Thyroid gland (tissue), 4 donors: ENCODE measurements around the gene MAGEA1. TPM values are rescaled to one million over a fixed set of nuclear protein-coding genes. Genes with fewer than 3 reads are reported as not detected.
"Not testable (repeated sequence)": the region's sequence is repeated elsewhere in the genome, so short reads cannot be mapped to it uniquely, and the experiment has no call there.

Experiments
- DNase-seq, 2 donors: peaks; one replicate each; pipeline ENCODE4 v3.0.0-alpha.2; 2019
- H3K27ac ChIP-seq, 3 donors: fragments of 200-600 bp; sonication (generic); 1 replicate in 2 of 3; 2 replicates in 1 of 3; pipeline ENCODE4 v1.5.1; 2016 to 2019; ENCODE audit warnings: mild to moderate bottlenecking in 1 of 3, moderate library complexity in 1 of 3
- H3K27me3 ChIP-seq: fragments of 200-600 bp; sonication (generic); one replicate; pipeline ENCODE4 v1.5.1; 2019
- H3K36me3 ChIP-seq, 2 donors: fragments of 200-600 bp; sonication (generic); one replicate each; pipeline ENCODE4 v1.5.1; 2016 to 2019
- H3K4me1 ChIP-seq, 2 donors: fragments of 200-600 bp; sonication (generic); one replicate each; pipeline ENCODE4 v1.5.1; 2017 to 2019
- H3K4me3 ChIP-seq, 3 donors: fragments of 200-600 bp; sonication (generic); replicated peaks in 1 of 3; 1 replicate in 2 of 3; 2 replicates in 1 of 3; pipeline ENCODE4 v1.5.1; 2016; ENCODE audit warnings: mild to moderate bottlenecking in 1 of 3
- H3K9me3 ChIP-seq: fragments of 200-600 bp; sonication (generic); one replicate; pipeline ENCODE4 v1.5.1; 2017
- CTCF ChIP-seq, 6 experiments: fragments of 200-600 bp in 3 of 6; fragments of 450-650 bp in 3 of 6; sonication (generic) in 3 of 6; IDR thresholded peaks; one replicate each; pipeline ENCODE4 v1.5.1; 2016 to 2019; ENCODE audit warnings: antibody characterized with exemption in 6 of 6, mild to moderate bottlenecking in 2 of 6, inconsistent platforms in 1 of 6, moderate library complexity in 1 of 6
- POLR2A ChIP-seq, 2 donors: fragments of 450-650 bp; IDR thresholded peaks; one replicate each; pipeline ENCODE4 v1.6.1; 2017; ENCODE audit warnings: antibody characterized with exemption in 2 of 2, mild to moderate bottlenecking in 2 of 2, moderate library complexity in 1 of 2
- WGBS, 2 donors: methylation state at CpG; one replicate each; pipeline ENCODE4 v1.1.5; 2017; 5-methylcytosine and 5-hydroxymethylcytosine counted together
- intact Hi-C: fragments of 100-400 bp; cut with DNase I; formaldehyde crosslinking; loops from one replicate; pipeline ENCODE4 v1.15.1; 2023
- total RNA-seq, 4 donors: library from RNA; depleted of rRNA; stranded (reverse); fragments of >200 nt; gene quantifications; one replicate each; pipeline ENCODE4 v1.2.3, GENCODE V29; 2016

The MAGEA1 gene
- total RNA-seq, 4 donors from 2014 or later: not detected

GRCh38 chrX:153161952-153162351, 17.1 kb upstream of the MAGEA1 start:
- intact Hi-C loops: no loop called here
- H3K4me3 ChIP-seq: no peak overlapping the region
- no peaks in the 10 kb centered on the region for H3K4me1 ChIP-seq
- DNase-seq: no peak
- H3K27me3 ChIP-seq: no peaks in the 10 kb centered on the region
- WGBS, 2 donors: 66 to 79% methylated on average over 5 of the region's 5 CpGs
- no peaks in the 10 kb centered on the region for H3K9me3 ChIP-seq
- no peaks in the 10 kb centered on the region for H3K36me3 ChIP-seq
- TF ChIP-seq CTCF (IDR thresholded peaks at IDR 0.05) (no peak), POLR2A (IDR thresholded peaks at IDR 0.05) (no peak)
- H3K27ac ChIP-seq: no peak overlapping the region

GRCh38 chrX:153164733-153165132, 14.4 kb upstream of the MAGEA1 start:
- TF ChIP-seq POLR2A (IDR thresholded peaks at IDR 0.05) (no peak), CTCF (IDR thresholded peaks at IDR 0.05) (no peak)
- Histone ChIP-seq H3K27ac (no peak overlapping the region), H3K27me3 (no peaks in the 10 kb centered on the region), H3K4me3 (no peak overlapping the region), H3K4me1 (no peaks in the 10 kb centered on the region), H3K36me3 (no peaks in the 10 kb centered on the region), H3K9me3 (no peaks in the 10 kb centered on the region)
- no peak for DNase-seq
- intact Hi-C loops: no loop called here
- 80 to 89% methylated on average over 3 of the region's 3 CpGs for WGBS, 2 donors

GRCh38 chrX:153168423-153168822, 10.7 kb upstream of the MAGEA1 start:
- not testable (repeated sequence) for H3K27ac ChIP-seq, H3K4me1 ChIP-seq
- WGBS, 2 donors: 94 to 97% methylated on average over 3 to 4 of the region's 4 CpGs

GRCh38 chrX:153181822-153182221, 2.7 kb downstream of the MAGEA1 start:
- Histone ChIP-seq H3K9me3 (no peaks in the 10 kb centered on the region), H3K27ac (no peak overlapping the region), H3K4me3 (no peak overlapping the region), H3K36me3 (no peaks in the 10 kb centered on the region), H3K27me3 (no peaks in the 10 kb centered on the region), H3K4me1 (no peaks in the 10 kb centered on the region)
- whole genome bisulfite sequencing, 2 donors: 76% methylated on average over 4 of the region's 4 CpGs; no CpG with 5 or more reads in 1 of the 2 donors
- no peak for TF ChIP-seq CTCF (IDR thresholded peaks at IDR 0.05)
- no peak for TF ChIP-seq POLR2A (IDR thresholded peaks at IDR 0.05)
- intact Hi-C loops: no loop called here
- DNase-seq: no peak

More at GRCh38 chrX:153168423-153168822, 10.7 kb upstream of the MAGEA1 start:
- H3K27me3 ChIP-seq, DNase-seq, intact Hi-C loops, H3K9me3 ChIP-seq, H3K36me3 ChIP-seq, H3K4me3 ChIP-seq: not testable (repeated sequence)

- Histone ChIP-seq H3K4me3 (no peak overlapping the region), H3K4me1 (no peaks in the 10 kb centered on the region), H3K36me3 (no peaks in the 10 kb centered on the region), H3K27ac (no peak overlapping the region), H3K27me3 (no peaks in the 10 kb centered on the region), H3K9me3 (no peaks in the 10 kb centered on the region)
- TF ChIP-seq POLR2A (IDR thresholded peaks at IDR 0.05): no peak
- no peak for TF ChIP-seq CTCF (IDR thresholded peaks at IDR 0.05)
- DNase-seq: no peak
- 87 to 100% methylated on average over 1 to 8 of the region's 8 CpGs for WGBS, 2 donors
- intact Hi-C loops: no loop called here
Observed at GRCh38 chrX:153184787-153185186, 5.7 kb downstream of the MAGEA1 start.

GRCh38 chrX:153190381-153190780, 11.3 kb downstream of the MAGEA1 start:
- intact Hi-C loops: no loop called here
- no peaks in the 10 kb centered on the region for H3K4me1 ChIP-seq
- 13 to 27% methylated on average over 1 of the region's 1 CpG for WGBS, 2 donors
- no peak overlapping the region for H3K27ac ChIP-seq
- no peak for DNase-seq
- TF ChIP-seq CTCF (IDR thresholded peaks at IDR 0.05) (no peak), POLR2A (IDR thresholded peaks at IDR 0.05) (no peak)
- no peak overlapping the region for H3K4me3 ChIP-seq
- H3K36me3 ChIP-seq: no peaks in the 10 kb centered on the region
- no peaks in the 10 kb centered on the region for H3K9me3 ChIP-seq
- H3K27me3 ChIP-seq: no peaks in the 10 kb centered on the region
